SK-N-SH treated with all-trans-retinoic acid at 6 μM for 48 hours (cell line): ENCODE data around the gene UBE2H.

Source experiments
- ATAC-seq: fragments of 200-7000 bp; cut with Tn5 transposase; 3 replicates; pipeline ENCODE4 v1.9.1; 2020; ENCODE audit warnings: mild to moderate bottlenecking, moderate library complexity
- ARNTL ChIP-seq: fragments of 450-650 bp; formaldehyde crosslinking; IDR thresholded peaks from 2 replicates; pipeline ENCODE4 v1.5.0; 2020; ENCODE audit warnings: low read depth, mild to moderate bottlenecking, moderate library complexity, borderline replicate concordance
- BACH2 ChIP-seq: fragments of 250-450 bp; sonication (Bioruptor Pico); IDR thresholded peaks from 2 replicates; pipeline ENCODE4 v1.9.0; 2021; ENCODE audit warnings: mild to moderate bottlenecking, borderline replicate concordance
- CSDC2 ChIP-seq: fragments of 250-450 bp; sonication (Bioruptor Pico); IDR thresholded peaks from 2 replicates; pipeline ENCODE4 v1.5.0; 2020; ENCODE audit warnings: mild to moderate bottlenecking, moderate library complexity
- GLIS3 ChIP-seq: fragments of 250-450 bp; sonication (Bioruptor Pico); IDR thresholded peaks from 2 replicates; pipeline ENCODE4 v1.5.0; 2020; ENCODE audit warnings: mild to moderate bottlenecking, moderate library complexity
- ISL1 ChIP-seq: fragments of 250-450 bp; sonication (Bioruptor Pico); IDR thresholded peaks from 2 replicates; pipeline ENCODE4 v2.1.2; 2022; ENCODE audit warnings: mild to moderate bottlenecking, moderate library complexity
- OSR1 ChIP-seq: fragments of 250-450 bp; sonication (Bioruptor Pico); IDR thresholded peaks from 2 replicates; pipeline ENCODE4 v1.8.0; 2022; ENCODE audit warnings: moderate library complexity, mild to moderate bottlenecking, inconsistent platforms
- PPARA ChIP-seq: fragments of 250-450 bp; sonication (Bioruptor Pico); IDR thresholded peaks from 2 replicates; pipeline ENCODE4 v1.5.0; 2020; ENCODE audit warnings: mild to moderate bottlenecking, borderline replicate concordance
- RARB ChIP-seq: fragments of 250-450 bp; sonication (Bioruptor Pico); IDR thresholded peaks from 2 replicates; pipeline ENCODE4 v1.8.0; 2021; ENCODE audit warnings: mild to moderate bottlenecking, moderate library complexity
- ZC3H10 ChIP-seq: fragments of 250-450 bp; sonication (Bioruptor Pico); IDR thresholded peaks from 2 replicates; pipeline ENCODE4 v1.5.1; 2021; ENCODE audit warnings: mild to moderate bottlenecking, moderate library complexity
- ZFP3 ChIP-seq: fragments of 250-450 bp; sonication (Bioruptor Pico); IDR thresholded peaks from 2 replicates; pipeline ENCODE4 v1.5.0; 2020; ENCODE audit warnings: mild to moderate bottlenecking, moderate library complexity
- ZNF70 ChIP-seq: fragments of 450-650 bp; formaldehyde crosslinking; IDR thresholded peaks from 2 replicates; pipeline ENCODE4 v1.5.0; 2020; ENCODE audit warnings: mild to moderate bottlenecking, moderate library complexity
- ZNF8 ChIP-seq: fragments of 450-650 bp; formaldehyde crosslinking; IDR thresholded peaks from 2 replicates; pipeline ENCODE4 v1.5.0; 2020; ENCODE audit warnings: mild to moderate bottlenecking, moderate library complexity
- TF ChIP-seq, protein P1 (sequence below): fragments of 250-450 bp; sonication (Bioruptor Pico); IDR thresholded peaks from 2 replicates; pipeline ENCODE4 v1.8.0; 2020; ENCODE audit warnings: mild to moderate bottlenecking, moderate library complexity, borderline replicate concordance
- TF ChIP-seq, protein P2 (sequence below): fragments of 250-450 bp; sonication (Bioruptor Pico); IDR thresholded peaks from 2 replicates; pipeline ENCODE4 v1.5.1; 2021; ENCODE audit warnings: mild to moderate bottlenecking, moderate library complexity
- TF ChIP-seq, protein P3 (sequence below): fragments of 250-450 bp; sonication (Bioruptor Pico); IDR thresholded peaks from 2 replicates; pipeline ENCODE4 v1.8.0; 2021; ENCODE audit warnings: low read depth, mild to moderate bottlenecking, moderate library complexity, borderline replicate concordance
- TF ChIP-seq, protein P4 (sequence below): fragments of 250-450 bp; sonication (Bioruptor Pico); IDR thresholded peaks from 2 replicates; pipeline ENCODE4 v1.5.0; 2020; ENCODE audit warnings: mild to moderate bottlenecking, moderate library complexity

The UBE2H gene

DNA sequence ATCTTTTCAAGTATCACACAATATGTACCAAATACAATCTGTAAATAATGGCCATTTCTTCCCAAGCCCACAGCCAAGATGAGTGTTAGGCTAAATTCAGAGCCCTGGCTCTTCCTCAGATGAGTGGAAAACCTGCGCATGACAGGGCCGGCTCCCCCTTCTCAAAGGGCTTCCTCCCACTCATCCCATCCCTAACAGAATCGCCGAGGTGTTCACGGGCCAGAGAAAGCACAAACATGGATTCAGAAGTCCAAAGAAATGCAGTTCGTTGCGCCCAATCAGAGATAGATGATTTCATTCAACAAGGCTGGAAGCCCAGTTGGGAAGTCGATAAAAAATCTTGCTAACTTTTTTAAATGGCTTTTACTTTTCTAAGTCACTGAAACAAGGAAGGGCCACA is 121.8 kb downstream of the UBE2H start:
- ATAC-seq, result no peak
- TF ChIP-seq ZFP3, result no peak
- TF ChIP-seq, protein P1, sequence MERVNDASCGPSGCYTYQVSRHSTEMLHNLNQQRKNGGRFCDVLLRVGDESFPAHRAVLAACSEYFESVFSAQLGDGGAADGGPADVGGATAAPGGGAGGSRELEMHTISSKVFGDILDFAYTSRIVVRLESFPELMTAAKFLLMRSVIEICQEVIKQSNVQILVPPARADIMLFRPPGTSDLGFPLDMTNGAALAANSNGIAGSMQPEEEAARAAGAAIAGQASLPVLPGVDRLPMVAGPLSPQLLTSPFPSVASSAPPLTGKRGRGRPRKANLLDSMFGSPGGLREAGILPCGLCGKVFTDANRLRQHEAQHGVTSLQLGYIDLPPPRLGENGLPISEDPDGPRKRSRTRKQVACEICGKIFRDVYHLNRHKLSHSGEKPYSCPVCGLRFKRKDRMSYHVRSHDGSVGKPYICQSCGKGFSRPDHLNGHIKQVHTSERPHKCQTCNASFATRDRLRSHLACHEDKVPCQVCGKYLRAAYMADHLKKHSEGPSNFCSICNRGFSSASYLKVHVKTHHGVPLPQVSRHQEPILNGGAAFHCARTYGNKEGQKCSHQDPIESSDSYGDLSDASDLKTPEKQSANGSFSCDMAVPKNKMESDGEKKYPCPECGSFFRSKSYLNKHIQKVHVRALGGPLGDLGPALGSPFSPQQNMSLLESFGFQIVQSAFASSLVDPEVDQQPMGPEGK (CRISPR knock-in tag), result no peak

DNA sequence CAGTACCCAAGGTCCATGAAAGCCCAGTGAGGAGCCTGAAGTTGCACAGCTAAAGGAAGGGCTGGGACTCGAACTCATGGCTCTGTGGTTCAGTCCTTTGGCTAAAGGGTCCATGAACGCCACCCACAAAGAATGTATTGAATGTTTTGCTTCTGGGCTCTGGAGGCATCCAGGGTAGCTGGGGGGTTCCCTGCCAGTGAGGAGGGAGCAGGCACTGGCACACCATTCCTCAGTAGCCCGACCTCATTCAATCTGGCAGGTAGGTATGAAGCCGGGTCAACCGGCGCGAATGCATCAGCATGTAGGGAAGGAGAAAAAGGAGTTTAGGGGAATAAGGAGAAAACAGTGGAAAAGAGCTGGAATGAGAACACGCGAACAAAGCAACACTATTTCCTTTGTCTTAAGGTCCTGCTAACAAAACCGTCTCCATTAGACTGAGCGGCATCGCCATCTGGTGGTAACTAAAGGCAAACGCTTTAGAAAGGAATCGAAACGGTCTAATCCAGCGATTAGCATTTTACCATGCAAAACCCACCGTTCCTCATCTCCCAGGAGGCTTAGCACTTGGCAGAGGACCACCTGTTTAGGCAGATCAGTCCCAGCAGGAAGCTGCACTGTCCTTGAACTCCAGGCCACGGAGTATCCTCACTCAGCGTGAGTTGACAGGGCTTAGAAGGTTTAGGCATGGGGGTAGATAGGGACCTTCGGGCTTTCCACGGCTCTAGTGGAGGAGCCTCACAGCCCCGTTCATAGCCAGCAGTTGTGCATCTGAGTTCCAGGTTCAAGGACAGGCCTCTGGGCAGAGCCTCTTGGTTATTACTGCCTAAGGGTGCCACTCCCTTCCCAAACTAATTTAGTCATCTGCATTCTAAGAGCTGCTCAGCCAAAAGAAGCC is 122.8 kb downstream of the UBE2H start:
- TF ChIP-seq, protein P2, sequence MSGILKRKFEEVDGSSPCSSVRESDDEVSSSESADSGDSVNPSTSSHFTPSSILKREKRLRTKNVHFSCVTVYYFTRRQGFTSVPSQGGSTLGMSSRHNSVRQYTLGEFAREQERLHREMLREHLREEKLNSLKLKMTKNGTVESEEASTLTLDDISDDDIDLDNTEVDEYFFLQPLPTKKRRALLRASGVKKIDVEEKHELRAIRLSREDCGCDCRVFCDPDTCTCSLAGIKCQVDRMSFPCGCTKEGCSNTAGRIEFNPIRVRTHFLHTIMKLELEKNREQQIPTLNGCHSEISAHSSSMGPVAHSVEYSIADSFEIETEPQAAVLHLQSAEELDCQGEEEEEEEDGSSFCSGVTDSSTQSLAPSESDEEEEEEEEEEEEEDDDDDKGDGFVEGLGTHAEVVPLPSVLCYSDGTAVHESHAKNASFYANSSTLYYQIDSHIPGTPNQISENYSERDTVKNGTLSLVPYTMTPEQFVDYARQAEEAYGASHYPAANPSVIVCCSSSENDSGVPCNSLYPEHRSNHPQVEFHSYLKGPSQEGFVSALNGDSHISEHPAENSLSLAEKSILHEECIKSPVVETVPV, result no peak
- TF ChIP-seq, protein P3, sequence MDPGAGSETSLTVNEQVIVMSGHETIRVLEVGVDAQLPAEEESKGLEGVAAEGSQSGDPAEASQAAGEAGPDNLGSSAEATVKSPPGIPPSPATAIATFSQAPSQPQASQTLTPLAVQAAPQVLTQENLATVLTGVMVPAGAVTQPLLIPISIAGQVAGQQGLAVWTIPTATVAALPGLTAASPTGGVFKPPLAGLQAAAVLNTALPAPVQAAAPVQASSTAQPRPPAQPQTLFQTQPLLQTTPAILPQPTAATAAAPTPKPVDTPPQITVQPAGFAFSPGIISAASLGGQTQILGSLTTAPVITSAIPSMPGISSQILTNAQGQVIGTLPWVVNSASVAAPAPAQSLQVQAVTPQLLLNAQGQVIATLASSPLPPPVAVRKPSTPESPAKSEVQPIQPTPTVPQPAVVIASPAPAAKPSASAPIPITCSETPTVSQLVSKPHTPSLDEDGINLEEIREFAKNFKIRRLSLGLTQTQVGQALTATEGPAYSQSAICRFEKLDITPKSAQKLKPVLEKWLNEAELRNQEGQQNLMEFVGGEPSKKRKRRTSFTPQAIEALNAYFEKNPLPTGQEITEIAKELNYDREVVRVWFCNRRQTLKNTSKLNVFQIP, result no peak
- no peak for TF ChIP-seq BACH2 (CRISPR knock-in tag)
- no peak for TF ChIP-seq RARB (CRISPR knock-in tag)
- no peak for TF ChIP-seq ZFP3
- no peak for TF ChIP-seq ISL1
- TF ChIP-seq GLIS3 (CRISPR knock-in tag), result no peak
- TF ChIP-seq CSDC2, result no peak
- TF ChIP-seq, protein P1 (CRISPR knock-in tag), result no peak
- ATAC-seq, result no peak

DNA sequence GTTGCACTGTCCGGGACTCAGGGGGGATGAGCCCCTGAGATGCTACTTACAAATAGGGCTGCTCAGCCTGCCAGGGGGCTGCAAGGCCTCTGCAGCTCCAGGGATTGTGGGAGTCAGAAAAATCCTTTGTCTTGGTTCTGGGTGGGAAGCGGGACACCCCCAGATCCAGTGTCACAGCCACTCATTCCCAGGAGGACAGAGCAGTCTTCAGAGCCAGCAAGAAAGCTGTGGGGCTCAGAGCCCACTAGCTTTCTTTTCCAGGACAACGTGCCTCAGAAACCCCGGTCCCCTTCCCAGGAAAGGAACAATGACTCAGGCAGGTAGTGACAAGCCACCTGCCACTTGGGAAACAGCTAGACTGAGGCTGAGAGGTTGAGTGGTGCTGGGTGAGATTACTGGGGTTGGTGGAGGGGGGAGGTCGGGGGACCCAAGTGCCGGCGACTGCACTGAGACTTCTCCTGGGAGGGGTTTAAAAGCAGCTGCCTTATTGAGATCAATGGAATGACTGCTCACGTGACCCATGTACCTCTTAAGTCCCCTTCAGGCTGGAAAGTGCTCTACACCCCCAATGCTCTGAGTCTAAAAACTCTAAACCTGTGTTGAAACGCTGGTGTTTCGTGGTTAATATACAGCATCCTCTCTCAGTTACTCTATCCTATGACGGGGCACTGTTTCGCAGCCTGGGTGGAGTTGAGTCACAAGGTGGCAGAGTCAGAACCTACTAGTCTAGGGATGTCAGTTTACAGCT is 123.6 kb downstream of the UBE2H start:
- TF ChIP-seq PPARA (CRISPR knock-in tag), result no peak
- TF ChIP-seq, protein P4, sequence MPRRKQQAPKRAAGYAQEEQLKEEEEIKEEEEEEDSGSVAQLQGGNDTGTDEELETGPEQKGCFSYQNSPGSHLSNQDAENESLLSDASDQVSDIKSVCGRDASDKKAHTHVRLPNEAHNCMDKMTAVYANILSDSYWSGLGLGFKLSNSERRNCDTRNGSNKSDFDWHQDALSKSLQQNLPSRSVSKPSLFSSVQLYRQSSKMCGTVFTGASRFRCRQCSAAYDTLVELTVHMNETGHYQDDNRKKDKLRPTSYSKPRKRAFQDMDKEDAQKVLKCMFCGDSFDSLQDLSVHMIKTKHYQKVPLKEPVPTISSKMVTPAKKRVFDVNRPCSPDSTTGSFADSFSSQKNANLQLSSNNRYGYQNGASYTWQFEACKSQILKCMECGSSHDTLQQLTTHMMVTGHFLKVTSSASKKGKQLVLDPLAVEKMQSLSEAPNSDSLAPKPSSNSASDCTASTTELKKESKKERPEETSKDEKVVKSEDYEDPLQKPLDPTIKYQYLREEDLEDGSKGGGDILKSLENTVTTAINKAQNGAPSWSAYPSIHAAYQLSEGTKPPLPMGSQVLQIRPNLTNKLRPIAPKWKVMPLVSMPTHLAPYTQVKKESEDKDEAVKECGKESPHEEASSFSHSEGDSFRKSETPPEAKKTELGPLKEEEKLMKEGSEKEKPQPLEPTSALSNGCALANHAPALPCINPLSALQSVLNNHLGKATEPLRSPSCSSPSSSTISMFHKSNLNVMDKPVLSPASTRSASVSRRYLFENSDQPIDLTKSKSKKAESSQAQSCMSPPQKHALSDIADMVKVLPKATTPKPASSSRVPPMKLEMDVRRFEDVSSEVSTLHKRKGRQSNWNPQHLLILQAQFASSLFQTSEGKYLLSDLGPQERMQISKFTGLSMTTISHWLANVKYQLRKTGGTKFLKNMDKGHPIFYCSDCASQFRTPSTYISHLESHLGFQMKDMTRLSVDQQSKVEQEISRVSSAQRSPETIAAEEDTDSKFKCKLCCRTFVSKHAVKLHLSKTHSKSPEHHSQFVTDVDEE (CRISPR knock-in tag), result no peak
- TF ChIP-seq, protein P1 (CRISPR knock-in tag), result no peak
- no peak for TF ChIP-seq ARNTL (CRISPR knock-in tag)
- TF ChIP-seq ZNF8 (CRISPR knock-in tag), result no peak
- no peak for TF ChIP-seq ZC3H10 (CRISPR knock-in tag)
- no peak for TF ChIP-seq ZNF70 (CRISPR knock-in tag)
- no peak for TF ChIP-seq OSR1 (CRISPR knock-in tag)
- TF ChIP-seq, protein P3, result no peak
- TF ChIP-seq ISL1, result no peak
- ATAC-seq, result no peak
